ENCODE data around the gene TCF7. TPM values are rescaled to one million over a fixed set of nuclear protein-coding genes. Genes with fewer than 3 reads are reported as not detected.

TCF7 gene
- total RNA-seq, result under 0.01 and 0.22 TPM in 2 replicates

GRCh38 chr5:134113902-134114875 is at the start of gene TCF7:
Gene TCF7 (plus strand): TSS chr5:134114681. CDS start chr5:134114907, 226 bp downstream.
- DNase-seq (ENCODE audit: low read depth in 2 of 2), result peak; percentile 68 to 74

- DNase-seq (ENCODE audit: low read depth in 2 of 2), result no peak
Measured at GRCh38 chr5:134069553-134069952, 44.9 kb upstream of the TCF7 start.

GRCh38 chr5:134070725-134071613 is 43.5 kb upstream of the TCF7 start:
- no peak for DNase-seq (ENCODE audit: low read depth in 2 of 2)

- DNase-seq (ENCODE audit: low read depth in 2 of 2), result no peak
Measured at GRCh38 chr5:134071614-134072207, 42.8 kb upstream of the TCF7 start.

GRCh38 chr5:134072471-134073210 is 41.8 kb upstream of the TCF7 start:
- DNase-seq (ENCODE audit: low read depth in 2 of 2), result no peak

- DNase-seq (ENCODE audit: low read depth in 2 of 2), result peak in 1 of 2 donors; percentile 12
Measured at GRCh38 chr5:134073404-134073803, 41.1 kb upstream of the TCF7 start.

GRCh38 chr5:134075102-134075501 is 39.4 kb upstream of the TCF7 start:
- DNase-seq (ENCODE audit: low read depth in 2 of 2), result no peak

- no peak for DNase-seq (ENCODE audit: low read depth in 2 of 2)
Measured at GRCh38 chr5:134077926-134078580, 36.4 kb upstream of the TCF7 start.

GRCh38 chr5:134079748-134080581 is 34.5 kb upstream of the TCF7 start:
- DNase-seq (ENCODE audit: low read depth in 2 of 2), result no peak

GRCh38 chr5:134082264-134082992 is 32.1 kb upstream of the TCF7 start:
- DNase-seq (ENCODE audit: low read depth in 2 of 2), result no peak

GRCh38 chr5:134083517-134083916 is 31.0 kb upstream of the TCF7 start:
- no peak for DNase-seq (ENCODE audit: low read depth in 2 of 2)

GRCh38 chr5:134084022-134084565 is 30.4 kb upstream of the TCF7 start:
- no peak for DNase-seq (ENCODE audit: low read depth in 2 of 2)

- DNase-seq (ENCODE audit: low read depth in 2 of 2), result no peak
Measured at GRCh38 chr5:134084570-134084969, 29.9 kb upstream of the TCF7 start.

GRCh38 chr5:134085411-134085810 is 29.1 kb upstream of the TCF7 start:
- no peak for DNase-seq (ENCODE audit: low read depth in 2 of 2)

GRCh38 chr5:134086225-134086942 is 28.1 kb upstream of the TCF7 start:
- DNase-seq (ENCODE audit: low read depth in 2 of 2), result no peak

GRCh38 chr5:134086943-134087305 is 27.6 kb upstream of the TCF7 start:
- DNase-seq (ENCODE audit: low read depth in 2 of 2), result no peak

GRCh38 chr5:134088291-134088690 is 26.2 kb upstream of the TCF7 start:
- DNase-seq (ENCODE audit: low read depth in 2 of 2), result no peak

GRCh38 chr5:134088994-134089560 is 25.4 kb upstream of the TCF7 start:
- DNase-seq (ENCODE audit: low read depth in 2 of 2), result no peak

All from lung microvascular endothelial cell (primary cell).